ENCODE data around the gene VEGFB. TPM values are rescaled to one million over a fixed set of nuclear protein-coding genes. Genes with fewer than 3 reads are reported as not detected.
A peak's percentile ranks its signal among the peaks of the same experiment; 100 is the strongest.

Gene VEGFB, protein sequence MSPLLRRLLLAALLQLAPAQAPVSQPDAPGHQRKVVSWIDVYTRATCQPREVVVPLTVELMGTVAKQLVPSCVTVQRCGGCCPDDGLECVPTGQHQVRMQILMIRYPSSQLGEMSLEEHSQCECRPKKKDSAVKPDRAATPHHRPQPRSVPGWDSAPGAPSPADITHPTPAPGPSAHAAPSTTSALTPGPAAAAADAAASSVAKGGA
- 46.9 TPM for total RNA-seq (ENCODE audit: insufficient read depth, low replicate concordance)

DNA sequence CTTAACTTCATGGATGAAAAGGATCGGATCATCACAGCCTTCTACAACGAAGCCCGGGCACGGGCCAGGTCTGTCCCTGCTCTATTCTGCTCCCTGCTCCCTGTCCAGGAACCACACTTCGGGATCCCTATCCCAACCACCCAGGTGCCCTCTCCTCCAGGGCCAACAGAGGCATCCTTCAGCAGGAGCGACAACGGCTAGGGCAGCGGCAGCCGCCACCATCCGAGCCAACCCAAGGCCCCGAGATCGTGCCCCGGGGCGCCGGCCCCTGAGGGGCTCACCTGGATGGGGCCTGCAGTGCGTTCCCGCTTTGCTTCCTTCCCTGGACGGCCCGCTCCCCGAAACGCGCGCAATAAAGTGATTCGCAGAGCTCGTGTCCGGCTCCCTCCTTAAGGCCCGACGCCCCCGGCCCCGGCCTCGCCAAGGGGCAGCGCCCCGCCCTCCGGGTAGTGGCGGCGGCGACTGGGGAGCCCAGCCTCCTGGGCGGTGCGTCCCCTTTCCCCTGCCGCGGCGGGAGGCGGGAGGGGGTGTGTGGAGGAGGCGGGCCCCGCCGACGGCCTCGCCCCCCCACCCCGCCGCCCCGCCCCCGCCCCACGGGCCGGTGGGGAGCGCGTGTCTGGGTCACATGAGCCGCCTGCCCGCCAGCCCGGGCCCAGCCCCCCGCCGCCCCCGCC, at the start of gene VEGFB:
VEGFB (plus strand) TSS at position 672 of the 674 bp plus-strand sequence. CDS start 250 bp downstream, outside the sequence.
- DNase-seq (ENCODE audit: low spot score): peak; percentile 75

DNA sequence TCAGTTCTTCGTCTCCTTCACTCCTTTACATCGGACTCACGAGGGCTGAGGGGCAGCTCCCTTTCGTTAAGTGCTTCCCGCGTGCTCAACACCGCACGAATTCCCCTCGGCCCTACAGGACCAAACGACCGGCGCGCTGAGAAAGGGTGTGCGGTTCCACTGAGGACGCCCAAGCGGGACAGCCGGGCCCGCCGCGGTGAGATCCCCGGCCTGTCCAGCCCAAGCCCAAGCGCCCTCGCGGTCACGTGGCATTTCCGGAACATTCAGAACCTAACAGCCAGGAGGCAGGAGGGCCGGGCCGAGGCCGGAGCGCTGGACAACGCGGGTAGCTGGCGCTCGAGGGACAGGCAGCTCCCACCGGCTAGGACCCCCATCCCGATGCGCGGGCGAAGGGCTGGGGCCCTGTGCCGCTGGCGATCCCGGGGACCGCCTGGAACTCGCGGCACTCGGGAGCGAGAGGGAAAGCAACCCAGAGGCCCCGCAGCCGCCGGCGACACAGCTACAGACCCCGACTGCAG, 49.1 kb upstream of the VEGFB start:
- DNase-seq (ENCODE audit: low spot score): peak; percentile 82

DNA sequence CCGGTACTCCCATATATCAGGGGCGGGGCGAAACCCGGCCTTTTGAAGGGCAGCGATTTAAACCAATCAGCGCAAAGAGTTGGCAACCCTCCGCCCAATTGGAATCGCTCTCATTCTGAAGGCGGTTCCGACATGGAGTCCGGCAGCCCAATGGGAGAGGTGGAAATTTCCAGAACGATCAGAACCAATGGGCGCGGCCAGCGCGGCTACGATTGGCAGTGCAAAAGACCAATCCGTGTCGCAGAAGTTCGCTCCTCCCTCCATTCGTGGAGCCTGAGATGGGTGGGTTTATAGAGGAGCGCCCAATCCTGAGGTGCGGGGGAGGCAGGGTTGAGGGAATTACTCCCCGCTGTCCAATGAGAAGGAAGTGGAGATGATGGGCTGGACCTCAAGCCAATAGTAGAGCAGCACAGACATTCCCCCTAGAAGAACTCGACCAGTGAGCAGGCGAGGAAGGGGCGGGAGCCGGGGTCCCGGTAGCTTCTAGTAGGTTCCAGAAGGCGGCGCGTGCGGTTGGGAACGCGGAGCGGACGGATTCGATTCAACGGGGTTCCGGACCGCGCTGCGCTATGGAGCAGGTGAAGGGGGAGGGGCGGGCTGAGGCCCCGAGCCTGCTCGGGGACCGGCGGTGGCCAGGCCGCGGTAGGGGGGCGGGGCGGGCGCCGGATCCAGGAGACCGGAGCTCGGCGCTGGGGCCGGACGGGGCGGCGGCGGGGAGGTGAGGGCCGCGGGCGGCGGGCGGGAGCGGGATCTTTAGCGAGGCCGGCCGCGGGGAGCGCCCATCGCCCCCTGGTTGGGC, 48.5 kb upstream of the VEGFB start, which contains the start of gene STIP1:
STIP1 (plus strand) TSS at position 479 of the 799 bp plus-strand sequence; CDS start at position 570, 91 bp downstream.
- peak; percentile 100 for DNase-seq (ENCODE audit: low spot score)

DNA sequence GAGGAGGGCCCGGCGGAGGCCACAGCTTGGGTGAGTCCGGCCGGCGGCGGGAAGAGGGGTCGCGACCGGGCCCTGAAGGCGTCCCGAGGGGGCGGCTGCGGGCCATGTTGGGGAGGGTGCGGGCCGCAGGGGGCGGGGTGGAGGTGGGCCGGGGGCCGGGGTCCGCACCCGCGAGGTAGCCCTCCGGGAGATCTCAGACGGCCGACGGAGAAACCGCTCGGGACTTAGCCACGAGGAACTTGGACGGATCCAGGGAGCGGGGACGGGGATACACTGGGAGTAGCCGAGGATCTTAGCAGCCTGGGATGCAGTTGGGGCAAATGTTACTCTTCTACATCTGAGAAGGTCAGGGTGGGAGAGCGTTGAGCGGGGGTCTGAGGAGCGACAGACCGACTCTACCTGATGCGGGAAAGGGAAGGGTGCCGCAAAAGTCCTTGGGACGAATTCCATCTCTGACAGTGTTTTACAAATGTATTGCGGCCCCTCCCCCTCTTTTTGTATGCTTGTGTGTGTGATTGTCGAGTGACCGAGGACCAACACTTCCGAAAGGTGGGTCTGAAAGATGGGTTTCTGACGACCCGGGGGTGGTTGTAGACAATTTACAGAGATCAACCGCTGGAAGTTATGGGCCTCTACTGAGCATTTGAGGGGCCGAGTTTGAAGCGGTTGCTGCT, 47.8 kb upstream of the VEGFB start:
- DNase-seq (ENCODE audit: low spot score): peak; percentile 43

DNA sequence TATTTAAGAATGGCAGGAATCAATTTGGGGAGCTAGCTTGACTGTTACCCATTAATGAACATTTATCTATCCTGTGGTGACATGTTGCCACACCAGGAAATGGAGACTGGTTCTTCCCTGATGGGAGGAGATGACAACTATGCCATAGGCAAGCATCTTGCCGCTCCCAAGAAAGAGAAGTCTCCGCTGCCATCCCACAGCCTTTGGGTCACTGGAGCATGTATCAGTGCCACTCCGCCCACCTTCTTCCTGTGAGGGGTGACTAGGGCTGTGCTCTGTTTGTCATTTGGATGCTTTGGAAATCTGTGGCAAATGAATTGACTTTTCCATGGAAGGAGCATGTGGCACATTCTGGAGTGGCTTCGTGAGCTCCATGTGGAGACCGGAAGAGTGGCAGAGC, 42.0 kb upstream of the VEGFB start:
- DNase-seq (ENCODE audit: low spot score): no peak

DNA sequence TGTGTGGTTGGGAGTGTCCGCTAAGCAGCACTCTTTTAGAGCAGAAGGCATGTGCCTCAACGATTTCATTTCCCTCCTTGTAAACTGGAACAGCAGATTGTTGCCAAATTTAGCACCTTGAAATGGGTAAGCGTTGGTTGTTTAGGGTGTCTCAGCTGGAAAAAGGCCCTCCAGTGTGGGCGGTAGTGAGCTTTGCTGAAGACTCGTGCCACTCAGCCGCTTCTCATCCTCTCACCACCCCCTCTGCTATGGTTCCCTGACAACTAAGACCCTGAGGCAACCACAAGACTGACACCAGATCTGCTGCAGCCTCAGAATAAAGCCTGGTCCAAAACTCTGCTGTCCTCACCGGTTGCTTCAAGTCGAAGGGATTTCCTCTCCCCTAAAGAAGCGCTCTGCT, 37.8 kb upstream of the VEGFB start:
- DNase-seq (ENCODE audit: low spot score): no peak

DNA sequence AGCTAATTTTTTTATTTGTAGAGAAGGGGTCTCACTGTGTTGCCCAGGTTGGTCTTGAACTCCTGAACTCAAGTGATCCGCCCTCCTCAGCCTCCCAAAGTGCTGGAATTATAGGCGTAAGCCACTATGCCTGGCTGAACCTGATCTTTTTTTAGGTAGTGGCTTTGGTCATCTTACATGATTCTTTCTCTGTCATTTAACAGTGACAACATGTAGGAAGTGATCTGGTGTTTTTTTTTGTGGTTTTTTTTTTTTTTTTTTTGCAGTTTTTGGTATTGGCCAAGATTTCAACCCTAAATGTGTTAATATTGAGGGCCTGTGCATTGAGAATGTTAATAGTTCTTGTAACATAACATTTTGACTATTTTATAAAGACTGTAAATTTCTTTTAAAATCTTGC, 35.9 kb upstream of the VEGFB start:
- DNase-seq (ENCODE audit: low spot score): no peak

DNA sequence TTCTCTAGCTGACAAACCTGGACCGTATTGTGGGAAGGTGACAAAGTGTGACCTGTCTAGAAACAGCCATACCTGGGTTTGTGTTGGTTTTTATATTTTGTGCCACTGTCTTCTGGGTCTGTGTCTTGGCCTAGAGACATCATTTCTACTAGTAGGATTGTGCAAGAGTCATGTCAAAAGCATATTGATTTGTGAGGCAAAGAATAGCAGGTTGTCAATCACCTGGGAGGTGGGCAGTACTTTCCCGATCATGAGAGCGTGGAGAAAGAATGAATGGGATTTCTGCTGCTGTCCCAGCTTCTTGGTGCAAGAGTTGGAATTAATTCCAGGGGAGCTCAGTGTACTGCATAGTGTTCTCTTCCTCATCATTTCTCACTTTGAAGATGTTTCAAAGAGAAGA, 32.8 kb upstream of the VEGFB start:
- no peak for DNase-seq (ENCODE audit: low spot score)

DNA sequence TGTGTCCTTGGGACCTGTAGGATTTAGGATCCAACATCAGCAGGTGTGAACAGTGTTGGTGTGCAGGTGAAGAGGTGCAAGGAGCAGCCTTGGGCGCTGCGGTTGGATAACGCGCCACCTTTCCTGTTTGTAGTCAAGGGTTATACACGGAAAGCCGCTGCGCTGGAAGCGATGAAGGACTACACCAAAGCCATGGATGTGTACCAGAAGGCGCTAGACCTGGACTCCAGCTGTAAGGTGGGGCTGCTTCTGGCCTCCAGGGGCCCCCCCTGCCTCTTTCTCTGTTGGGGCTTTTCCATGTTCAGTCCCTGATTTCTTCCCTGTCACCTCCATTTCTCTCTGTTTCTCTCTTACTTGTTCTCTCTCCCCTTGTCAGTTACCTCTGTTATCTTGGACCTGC, 31.4 kb upstream of the VEGFB start:
- no peak for DNase-seq (ENCODE audit: low spot score)

DNA sequence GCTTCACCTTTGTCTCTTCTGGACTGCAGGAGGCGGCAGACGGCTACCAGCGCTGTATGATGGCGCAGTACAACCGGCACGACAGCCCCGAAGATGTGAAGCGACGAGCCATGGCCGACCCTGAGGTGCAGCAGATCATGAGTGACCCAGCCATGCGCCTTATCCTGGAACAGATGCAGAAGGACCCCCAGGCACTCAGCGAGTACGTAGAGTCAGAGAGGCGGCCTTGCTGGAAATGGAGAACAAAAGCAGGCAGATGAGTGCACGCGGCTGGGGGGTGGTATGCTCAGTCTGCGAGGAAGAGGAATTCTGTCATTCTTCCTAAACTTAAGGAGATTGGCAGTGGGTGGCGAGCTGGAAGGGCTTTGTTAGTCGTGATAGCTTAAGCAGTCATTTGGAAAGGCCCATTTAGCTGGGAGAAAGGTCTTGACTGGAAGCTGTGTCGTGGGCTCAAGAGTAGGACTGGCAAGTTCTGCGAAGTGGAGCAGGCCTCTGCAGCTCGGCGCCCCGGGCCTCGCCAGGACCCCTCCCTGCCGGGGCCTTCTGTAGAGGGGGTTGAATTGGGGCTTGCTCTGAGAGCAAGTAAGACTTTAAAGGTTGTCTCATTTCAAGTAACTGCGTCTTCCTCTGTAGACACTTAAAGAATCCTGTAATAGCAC, 30.8 kb upstream of the VEGFB start:
- no peak for DNase-seq (ENCODE audit: low spot score)

DNA sequence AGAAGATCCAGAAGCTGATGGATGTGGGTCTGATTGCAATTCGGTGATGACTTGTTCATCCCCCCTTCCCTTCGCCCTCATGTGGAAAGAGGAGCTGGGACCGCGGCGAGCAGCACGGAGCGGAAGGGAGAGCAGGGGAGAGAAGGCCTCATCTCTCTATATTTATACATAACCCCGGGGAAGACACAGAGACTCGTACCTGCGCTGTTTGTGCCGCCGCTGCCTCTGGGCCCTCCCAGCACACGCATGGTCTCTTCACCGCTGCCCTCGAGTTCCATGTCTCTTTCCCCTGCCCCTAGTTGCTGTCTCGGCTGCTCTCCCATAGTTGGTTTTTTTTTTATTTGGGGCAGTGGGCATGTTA, 30.3 kb upstream of the VEGFB start:
- DNase-seq (ENCODE audit: low spot score): no peak

DNA sequence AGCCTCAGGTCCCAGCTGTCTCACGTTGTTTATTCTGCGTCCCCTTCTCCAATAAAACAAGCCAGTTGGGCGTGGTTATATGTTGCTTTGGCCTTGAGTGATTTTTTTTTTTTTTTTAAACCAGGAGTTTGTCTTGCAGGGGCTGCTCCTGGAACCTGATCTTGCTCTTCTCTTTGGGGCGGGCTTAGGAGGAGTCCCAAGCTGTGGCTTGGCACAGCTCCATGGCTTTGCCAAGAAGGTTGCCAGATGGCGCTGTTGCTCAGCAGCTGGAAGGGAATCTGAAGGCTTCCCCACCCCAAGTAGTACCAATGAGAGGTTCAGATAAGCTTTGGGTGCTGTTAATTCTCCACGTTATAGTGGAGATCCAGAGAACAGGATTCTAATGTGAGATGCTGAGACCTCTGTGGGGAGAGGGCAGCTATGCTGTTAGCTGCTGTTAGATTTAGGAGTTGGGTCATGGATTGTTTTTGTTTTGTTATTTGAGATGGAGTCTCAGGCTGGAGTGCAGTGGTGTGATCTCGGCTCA, 29.9 kb upstream of the VEGFB start:
- DNase-seq (ENCODE audit: low spot score): peak; percentile 93

DNA sequence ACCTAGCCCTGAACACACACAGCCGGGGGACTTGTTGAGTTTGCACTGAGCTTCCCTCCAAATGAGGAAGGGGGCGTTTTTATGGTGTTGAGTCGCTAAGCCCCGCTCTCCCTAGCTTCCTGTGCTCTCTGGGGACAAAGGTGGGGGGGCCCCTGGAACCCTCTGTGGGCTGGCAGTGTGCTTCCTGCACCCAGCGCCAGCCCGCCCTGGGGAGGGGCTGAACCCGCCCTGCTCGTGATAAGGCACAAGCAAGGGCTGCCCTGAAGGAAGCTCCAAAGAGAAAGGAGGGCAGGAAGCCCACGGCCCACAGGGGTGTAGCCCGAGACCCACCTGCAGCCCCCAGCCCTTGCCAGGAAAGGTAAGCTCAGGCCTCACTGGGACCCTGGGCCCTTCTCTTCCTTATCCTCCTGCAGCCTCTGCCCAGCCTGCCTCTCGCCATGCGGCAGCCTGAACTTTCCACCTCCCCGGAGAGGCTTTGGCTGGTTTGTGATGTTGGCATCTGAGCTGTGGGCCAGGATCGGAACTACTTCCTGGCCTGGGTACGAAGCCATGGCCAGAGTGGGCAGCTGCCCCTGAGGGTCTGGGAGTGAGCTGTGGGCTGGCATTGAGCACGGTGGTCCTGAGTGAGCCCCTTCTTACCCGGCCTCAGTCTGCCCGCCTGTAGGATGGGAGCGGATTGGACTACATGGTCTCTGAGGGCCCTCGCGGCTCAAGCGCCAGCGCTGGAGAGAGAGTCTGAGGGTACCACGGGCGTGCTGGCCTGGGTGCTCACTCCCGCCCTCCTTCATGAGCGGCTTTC, 27.7 kb upstream of the VEGFB start, which contains the start of gene FERMT3:
FERMT3 (plus strand) TSS at position 265 of the 799 bp plus-strand sequence. CDS start 644 bp downstream, outside the sequence.
- no peak for DNase-seq (ENCODE audit: low spot score)

DNA sequence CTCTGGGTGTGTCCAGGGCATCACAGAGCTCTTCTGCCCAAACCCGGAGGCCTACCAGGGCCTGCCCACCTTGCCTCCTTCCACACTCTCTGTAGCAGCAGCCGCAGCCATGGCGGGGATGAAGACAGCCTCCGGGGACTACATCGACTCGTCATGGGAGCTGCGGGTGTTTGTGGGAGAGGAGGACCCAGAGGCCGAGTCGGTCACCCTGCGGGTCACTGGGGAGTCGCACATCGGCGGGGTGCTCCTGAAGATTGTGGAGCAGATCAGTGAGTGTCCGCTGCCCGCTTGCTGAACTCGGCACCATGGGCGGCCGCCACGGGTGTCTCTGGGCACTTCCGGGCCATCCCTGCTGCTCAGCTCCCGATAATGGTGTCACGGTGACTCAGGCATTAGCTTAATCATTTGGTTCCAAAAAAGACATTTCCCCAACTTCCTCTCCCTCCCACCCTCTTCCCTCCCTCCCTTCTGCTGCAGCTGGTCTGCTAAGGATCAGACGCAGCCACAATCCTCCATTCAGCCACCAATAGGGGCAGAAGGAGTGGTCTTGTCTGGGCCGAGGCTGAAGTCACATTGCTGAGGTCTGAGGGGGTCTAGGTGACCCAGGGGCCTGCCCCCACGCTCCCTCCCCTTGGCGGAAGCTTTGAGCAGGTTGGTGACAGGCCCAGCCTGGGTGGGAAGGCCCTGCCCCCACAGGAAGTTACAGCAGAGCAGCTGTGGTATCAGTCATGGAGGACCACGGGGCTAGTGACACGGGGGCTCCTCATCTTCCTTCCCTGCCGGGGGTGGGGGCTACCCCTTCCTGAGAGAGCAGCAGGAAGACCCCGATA, 26.9 kb upstream of the VEGFB start:
- peak; percentile 39 for DNase-seq (ENCODE audit: low spot score)

DNA sequence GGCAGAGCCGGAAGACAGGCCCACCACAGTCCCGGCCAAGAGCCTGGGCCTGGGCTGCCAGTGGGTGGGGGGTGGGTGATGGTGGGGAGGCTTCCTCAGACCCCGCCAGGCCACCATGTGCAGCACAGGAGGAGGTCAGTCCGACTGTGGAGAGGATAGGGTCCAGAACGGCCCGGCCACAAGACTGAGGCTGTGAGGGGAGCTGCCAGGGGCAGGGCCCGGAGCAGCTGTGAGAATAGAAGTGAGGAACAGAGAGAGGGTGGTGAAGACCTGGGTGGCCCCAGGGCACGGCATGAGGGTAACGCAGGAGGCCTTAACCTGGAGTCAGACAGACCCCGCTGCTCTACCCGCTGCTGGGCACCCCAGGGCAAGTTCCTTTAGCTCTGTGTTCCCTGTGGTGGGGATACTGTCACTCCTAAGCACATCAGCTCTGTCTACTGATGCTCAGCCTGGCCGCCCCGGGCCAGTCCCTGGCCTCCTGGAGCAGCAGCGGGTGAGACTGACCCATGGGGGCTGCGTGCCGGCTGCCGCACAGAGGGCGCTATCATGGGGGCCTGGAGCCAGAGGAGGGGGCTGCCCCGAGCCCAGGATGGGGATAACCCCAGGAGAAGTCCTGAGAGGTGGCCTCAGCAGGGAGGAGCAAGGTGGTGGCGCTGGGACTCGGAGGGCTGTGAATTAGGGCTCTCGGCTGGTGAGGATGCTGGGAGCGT, 26.1 kb upstream of the VEGFB start:
- no peak for DNase-seq (ENCODE audit: low spot score)

DNA sequence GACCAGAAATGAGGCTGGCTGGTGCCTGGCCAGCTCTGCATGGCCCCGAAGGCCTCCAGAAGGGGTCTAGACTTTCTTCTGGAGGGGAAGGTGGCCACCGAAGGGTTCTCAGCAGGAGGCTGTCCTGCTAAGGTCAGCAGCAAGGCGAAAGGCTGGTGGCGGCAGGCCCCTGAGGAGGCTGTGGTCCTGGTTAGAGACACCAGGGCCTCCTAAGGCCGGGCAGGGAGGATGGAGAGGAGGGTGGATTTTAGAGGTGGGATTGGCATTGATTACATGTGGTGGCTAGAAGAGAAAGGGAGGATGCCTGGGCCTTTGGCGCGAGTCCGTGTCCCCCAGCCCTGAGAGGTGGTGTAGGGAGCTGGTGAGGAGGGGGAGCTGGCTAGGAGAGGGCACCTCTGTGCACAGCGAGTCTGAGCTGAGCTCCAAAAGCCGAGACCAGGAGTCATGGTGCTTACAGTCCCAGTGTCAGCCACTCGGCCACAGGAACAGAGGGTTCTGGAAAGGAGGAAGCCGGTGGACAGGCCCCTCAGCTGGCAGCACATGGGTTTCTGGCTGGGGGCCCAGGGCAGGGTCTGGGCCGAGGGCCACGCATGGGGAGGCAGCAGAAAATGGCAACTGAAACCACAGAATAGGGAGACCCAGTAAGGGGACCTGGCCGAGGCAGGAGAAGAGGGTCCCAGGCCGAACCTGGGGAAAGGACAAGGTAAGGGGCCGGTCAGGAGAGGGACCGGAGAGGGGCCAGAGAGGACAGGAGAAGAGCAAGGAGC, 25.4 kb upstream of the VEGFB start:
- DNase-seq (ENCODE audit: low spot score): no peak

DNA sequence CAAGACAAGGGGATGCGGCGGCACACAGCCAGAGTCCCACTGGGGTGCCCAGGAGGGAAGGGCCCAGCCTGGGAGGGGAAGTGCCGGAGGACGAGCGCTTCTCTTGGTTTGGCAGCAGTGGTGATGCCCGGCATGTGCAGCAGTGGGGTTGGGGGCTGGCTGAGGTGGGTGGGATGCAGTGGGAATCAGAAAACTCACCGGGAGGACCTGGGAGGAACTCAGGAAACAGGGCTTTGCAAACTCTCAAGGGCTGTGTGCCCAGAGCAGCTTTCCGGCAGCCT, 24.9 kb upstream of the VEGFB start:
- no peak for DNase-seq (ENCODE audit: low spot score)
